GM12873 (cell line): ENCODE data around the gene ZSCAN2.

ENCODE experiments used
- TF ChIP-seq, protein P1 (sequence below): IDR thresholded peaks from 2 replicates; pipeline ENCODE4 v1.5.1; 2012; ENCODE audit warnings: low read depth, mild to moderate bottlenecking, moderate library complexity, low read length, control low read depth; ENCODE audit not compliant: insufficient read depth; ENCODE audit errors: missing control alignments

The ZSCAN2 gene

DNA sequence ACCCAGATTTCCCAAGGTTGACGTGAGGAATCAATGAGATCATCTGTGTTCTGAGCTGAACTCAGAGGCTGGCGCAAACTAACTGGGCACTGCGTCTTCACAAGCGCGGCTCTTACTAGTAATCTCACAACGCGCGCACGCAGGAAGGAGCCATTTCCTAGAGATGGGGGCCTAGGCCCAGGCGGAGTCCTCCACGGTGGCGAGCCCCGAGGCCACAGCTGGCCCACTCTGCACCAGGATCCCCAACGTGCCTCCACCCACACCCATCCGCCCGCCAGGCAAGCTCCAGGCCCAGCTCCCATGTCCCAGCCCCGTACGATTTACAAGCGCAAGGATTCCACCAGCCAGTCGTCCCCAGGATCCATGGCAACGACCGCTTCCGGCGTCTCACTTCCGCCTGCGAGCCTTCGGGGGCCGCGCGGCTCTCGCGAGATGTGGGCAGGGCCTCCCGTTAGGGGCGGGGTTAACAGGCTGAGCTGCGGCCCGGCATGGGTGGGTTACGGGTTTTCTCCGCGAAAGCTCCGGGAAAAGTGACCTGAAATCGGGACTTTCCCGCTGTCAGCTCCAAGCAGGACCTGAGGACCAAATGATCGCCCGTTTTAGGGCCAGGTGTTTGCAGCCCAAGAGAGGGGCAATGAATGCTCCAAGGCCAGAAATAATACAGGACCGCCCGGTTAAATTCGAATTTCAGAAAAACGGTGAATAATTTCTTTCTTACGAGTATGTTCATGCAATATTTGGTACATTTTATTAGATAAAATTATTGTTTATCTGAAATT is 53.3 kb downstream of the ZSCAN2 start, which contains the start of gene WDR73:
Gene WDR73 (minus strand): TSS at position 374 of the 779 bp plus-strand sequence. CDS start 9 bp downstream, at position 365.
- TF ChIP-seq, protein P1, sequence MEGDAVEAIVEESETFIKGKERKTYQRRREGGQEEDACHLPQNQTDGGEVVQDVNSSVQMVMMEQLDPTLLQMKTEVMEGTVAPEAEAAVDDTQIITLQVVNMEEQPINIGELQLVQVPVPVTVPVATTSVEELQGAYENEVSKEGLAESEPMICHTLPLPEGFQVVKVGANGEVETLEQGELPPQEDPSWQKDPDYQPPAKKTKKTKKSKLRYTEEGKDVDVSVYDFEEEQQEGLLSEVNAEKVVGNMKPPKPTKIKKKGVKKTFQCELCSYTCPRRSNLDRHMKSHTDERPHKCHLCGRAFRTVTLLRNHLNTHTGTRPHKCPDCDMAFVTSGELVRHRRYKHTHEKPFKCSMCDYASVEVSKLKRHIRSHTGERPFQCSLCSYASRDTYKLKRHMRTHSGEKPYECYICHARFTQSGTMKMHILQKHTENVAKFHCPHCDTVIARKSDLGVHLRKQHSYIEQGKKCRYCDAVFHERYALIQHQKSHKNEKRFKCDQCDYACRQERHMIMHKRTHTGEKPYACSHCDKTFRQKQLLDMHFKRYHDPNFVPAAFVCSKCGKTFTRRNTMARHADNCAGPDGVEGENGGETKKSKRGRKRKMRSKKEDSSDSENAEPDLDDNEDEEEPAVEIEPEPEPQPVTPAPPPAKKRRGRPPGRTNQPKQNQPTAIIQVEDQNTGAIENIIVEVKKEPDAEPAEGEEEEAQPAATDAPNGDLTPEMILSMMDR, result no peak

DNA sequence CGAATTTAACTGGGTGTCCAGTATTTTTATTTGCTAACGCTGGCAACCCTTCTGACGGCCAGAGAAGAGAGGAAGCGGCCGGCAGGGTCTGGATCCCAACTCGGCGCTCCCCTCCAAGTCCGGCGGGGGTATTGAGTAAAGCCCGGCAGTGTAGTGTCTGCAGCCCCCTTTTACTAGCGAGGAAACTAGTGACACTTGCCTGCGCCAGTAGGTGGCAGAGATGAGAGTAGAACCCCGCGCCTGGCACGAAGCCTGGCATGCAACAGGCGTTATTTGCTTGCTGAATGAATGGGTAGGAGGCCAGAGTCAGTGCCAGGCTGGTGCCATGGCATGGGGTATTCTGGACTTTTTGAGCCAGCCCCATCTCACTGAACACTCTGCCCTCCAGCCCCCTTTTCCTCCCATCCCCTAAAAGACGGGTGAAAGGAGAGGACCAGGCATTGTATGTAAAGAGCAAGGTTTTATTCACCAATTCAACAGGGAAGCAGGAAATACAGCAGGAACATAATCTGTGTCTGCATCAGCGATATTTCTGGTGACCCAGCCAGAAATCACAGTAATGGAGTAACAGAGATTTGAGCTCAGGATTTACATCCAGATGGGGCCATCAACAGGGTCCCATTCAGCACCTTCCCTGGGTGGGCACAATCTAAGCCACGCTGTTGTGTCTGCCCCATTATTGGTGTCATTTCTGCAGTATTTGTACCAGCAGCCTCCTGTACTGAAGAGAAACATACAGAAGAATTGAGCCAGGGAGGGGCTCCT is 54.1 kb downstream of the ZSCAN2 start:
- TF ChIP-seq, protein P1, result peak; percentile 77

DNA sequence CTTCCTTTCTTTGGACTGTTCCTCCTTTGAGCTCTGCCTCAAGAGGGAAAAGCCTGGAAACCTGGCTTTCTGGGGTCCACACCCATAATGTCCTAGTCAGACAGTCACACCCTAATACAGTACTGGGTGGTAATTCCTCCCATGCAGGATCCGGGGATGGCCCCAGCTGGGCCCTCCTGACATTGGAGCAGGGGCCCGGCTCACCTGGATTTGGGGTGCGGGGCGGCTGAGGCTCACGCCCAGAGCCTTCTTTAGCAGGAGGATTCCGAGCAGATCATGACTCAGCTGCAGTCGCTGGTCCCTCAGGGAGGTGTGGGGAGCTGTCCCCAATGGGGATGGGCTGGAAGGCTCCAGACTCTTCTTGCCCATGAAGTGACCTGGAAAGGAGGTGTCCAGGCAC is 56.2 kb downstream of the ZSCAN2 start:
- TF ChIP-seq, protein P1, result no peak

DNA sequence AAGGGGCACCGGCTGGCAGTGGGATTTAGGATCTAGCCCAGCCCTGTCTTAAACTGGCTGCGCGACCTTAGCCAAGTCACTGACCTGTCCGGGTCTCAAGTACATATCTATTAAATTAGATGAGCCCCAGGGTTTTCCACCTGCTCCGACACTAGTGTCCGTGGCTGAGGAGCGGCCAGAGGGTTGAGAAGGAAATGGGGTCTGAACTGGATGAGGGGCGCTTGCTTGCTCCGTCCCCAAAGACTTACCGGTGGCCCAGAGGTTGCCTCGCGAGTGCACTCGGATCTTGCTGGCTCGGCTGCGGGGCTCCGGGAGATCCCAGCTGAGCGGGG is 56.9 kb downstream of the ZSCAN2 start:
- TF ChIP-seq, protein P1, result no peak

DNA sequence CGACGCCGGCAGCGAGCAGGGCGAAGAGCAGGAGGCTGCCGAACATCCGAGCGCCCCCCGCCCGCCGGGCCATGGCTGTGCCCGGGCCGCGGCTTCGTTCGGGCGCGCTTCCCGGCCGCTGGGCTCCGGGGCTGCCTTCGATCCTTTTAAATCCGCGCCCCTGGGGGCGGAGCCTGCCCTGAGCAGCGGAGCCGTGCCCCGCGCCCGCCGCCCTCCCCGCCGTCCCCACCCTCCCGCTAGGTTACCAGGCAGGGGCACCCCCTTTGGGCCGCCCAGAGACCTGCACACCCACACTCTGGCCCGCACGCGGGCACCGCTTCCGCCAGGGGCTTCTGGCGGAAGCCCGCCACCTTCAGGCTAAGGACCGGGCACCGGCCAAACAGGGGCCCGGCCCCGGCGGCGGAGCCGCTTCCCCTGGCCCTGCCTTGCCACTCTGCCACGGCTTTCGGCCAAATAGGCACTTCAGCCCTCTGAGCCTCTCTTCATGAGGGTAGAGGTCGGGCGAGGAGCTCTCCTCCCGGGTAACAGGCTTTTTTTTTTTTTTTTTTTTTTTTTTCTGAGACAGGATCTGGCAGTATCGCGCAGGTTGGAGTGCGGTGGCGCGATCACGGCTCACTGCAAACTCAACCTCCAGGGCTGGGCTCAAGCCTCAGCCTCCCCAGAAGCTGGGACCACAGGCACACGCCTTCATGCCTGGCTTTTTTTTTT is 57.4 kb downstream of the ZSCAN2 start, which contains the start of gene NMB:
Gene NMB (minus strand): TSS at position 120 of the 708 bp plus-strand sequence. CDS start 47 bp downstream, at position 73.
- TF ChIP-seq, protein P1, result peak; percentile 60

DNA sequence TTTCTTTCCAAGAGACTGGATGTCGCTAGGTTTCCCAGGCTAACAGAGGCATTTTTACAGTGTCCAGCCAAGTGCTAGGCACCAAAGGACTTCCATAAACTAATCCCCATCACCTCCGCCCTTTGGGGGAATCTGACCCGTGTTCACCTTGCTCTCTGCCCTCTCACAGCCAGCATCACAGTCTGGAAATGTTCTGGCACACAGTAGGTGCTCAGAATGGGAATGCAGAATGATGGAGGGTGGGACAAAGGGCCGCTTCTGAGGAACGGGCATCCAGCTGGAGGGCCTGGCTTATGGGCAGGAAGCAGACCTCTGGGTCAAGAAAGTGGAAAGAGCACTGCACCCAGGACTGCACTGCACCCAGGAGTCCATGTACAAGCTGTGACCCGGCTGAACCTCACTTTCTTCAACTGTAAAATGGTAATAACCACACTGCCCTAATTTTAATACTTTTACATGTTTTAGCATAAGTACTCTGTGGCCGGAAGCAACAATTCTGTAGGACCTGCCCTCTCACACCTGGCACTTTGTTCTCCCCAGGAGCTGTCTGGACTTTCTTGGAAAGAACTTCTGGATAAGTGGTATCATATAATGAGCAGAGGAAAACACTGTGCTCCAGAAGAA is 58.1 kb downstream of the ZSCAN2 start:
- TF ChIP-seq, protein P1, result no peak
